Esophagus muscularis mucosa (tissue), 4 donors: Measurements from ENCODE around the gene GNAS-AS1. TPM values are rescaled to one million over a fixed set of nuclear protein-coding genes. Genes with fewer than 3 reads are reported as not detected.

Experiments
- DNase-seq: peaks from one replicate; pipeline ENCODE4 v3.0.0-alpha.2; 2017; ENCODE audit errors: extremely low spot score
- H3K27ac ChIP-seq, 4 donors: fragments of 200-600 bp; sonication (generic); replicated peaks in 1 of 4; 1 replicate in 3 of 4; 2 replicates in 1 of 4; pipeline ENCODE4 v1.5.1; 2016 to 2019; ENCODE audit warnings: mild to moderate bottlenecking in 1 of 4
- H3K27me3 ChIP-seq, 4 donors: fragments of 200-600 bp; sonication (generic); one replicate each; pipeline versions ENCODE4 v1.5.1 to v1.6.0; 2016 to 2019
- H3K36me3 ChIP-seq, 4 donors: fragments of 200-600 bp; sonication (generic); one replicate each; pipeline ENCODE4 v1.5.1; 2016 to 2019
- H3K4me1 ChIP-seq, 4 donors: fragments of 200-600 bp; sonication (generic); one replicate each; pipeline ENCODE4 v1.5.1; 2016 to 2019
- H3K4me3 ChIP-seq, 4 donors: fragments of 200-600 bp; sonication (generic); 1 replicate in 2 of 4; 2 replicates in 2 of 4; pipeline ENCODE4 v1.5.1; 2016 to 2019; ENCODE audit warnings: mild to moderate bottlenecking in 4 of 4, moderate library complexity in 1 of 4
- H3K9me3 ChIP-seq, 4 donors: fragments of 200-600 bp; sonication (generic); 1 replicate in 3 of 4; 2 replicates in 1 of 4; pipeline ENCODE4 v1.5.1; 2016 to 2019
- CTCF ChIP-seq, 3 experiments: fragments of 200-600 bp in 2 of 3; fragments of 450-650 bp in 1 of 3; sonication (generic) in 2 of 3; IDR thresholded peaks; one replicate each; pipeline ENCODE4 v1.5.1; 2017 to 2019; ENCODE audit warnings: antibody characterized with exemption in 3 of 3, mild to moderate bottlenecking in 2 of 3, moderate library complexity in 1 of 3
- EP300 ChIP-seq: sonication (generic); formaldehyde crosslinking; IDR thresholded peaks from one replicate; pipeline ENCODE4 v1.6.1; 2017; ENCODE audit warnings: antibody characterized with exemption
- POLR2A ChIP-seq: fragments of 450-650 bp; IDR thresholded peaks from one replicate; pipeline ENCODE4 v1.6.1; 2017; ENCODE audit warnings: antibody characterized with exemption, moderate library complexity, mild to moderate bottlenecking, low read depth
- POLR2AphosphoS5 ChIP-seq, 2 donors: sonication (generic); formaldehyde crosslinking; IDR thresholded peaks; one replicate each; pipeline ENCODE4 v1.6.1; 2017; ENCODE audit warnings: antibody characterized with exemption in 2 of 2
- WGBS: methylation state at CpG from one replicate; pipeline ENCODE4 v1.1.5; 2018; 5-methylcytosine and 5-hydroxymethylcytosine counted together
- intact Hi-C: fragments of 100-400 bp; cut with DNase I; formaldehyde crosslinking; loops from one replicate; pipeline ENCODE4 v1.15.1; 2023
- total RNA-seq, 4 donors: library from RNA; depleted of rRNA; stranded (reverse); fragments of >200 nt; gene quantifications; one replicate each; pipeline versions ENCODE4 v1.1.0 to v1.2.1, GENCODE V29; 2016

GNAS-AS1 gene
- total RNA-seq, 4 donors from 2014 or later = 0.13 to 0.42 (median 0.23) TPM; not detected in 1

- DNase-seq = no peak
- Histone ChIP-seq H3K9me3 (no peaks in the 10 kb centered on the region), H3K4me1 (peaks cover 0 to 7% (median 6%) of the 10 kb centered on the region in 4 donors), H3K36me3 (no peaks in the 10 kb centered on the region), H3K4me3 (no peak overlapping the region), H3K27me3 (peaks cover 0 to 17% (median 0%) of the 10 kb centered on the region in 4 donors), H3K27ac (no peak overlapping the region)
- TF ChIP-seq POLR2AphosphoS5 (IDR thresholded peaks at IDR 0.05) = no peak
- no peak for TF ChIP-seq POLR2A
- no peak for TF ChIP-seq EP300
- no peak for TF ChIP-seq CTCF (IDR thresholded peaks at IDR 0.05)
- intact Hi-C loops = no loop called here
- WGBS = 90% methylated on average over 19 of the region's 19 CpGs
Measured at GRCh38 chr20:58810116-58810878, 40.4 kb downstream of the GNAS-AS1 start.

GRCh38 chr20:58808271-58809046 lies 42.2 kb downstream of the GNAS-AS1 start:
- no peaks in the 10 kb centered on the region for H3K36me3 ChIP-seq
- H3K4me1 ChIP-seq = peaks cover 0 to 7% (median 6%) of the 10 kb centered on the region in 4 donors
- no peak for TF ChIP-seq CTCF (IDR thresholded peaks at IDR 0.05)
- no peak for TF ChIP-seq EP300
- TF ChIP-seq POLR2A = no peak
- TF ChIP-seq POLR2AphosphoS5 (IDR thresholded peaks at IDR 0.05) = no peak
- 75% methylated on average over 17 of the region's 17 CpGs for WGBS
- DNase-seq = no peak
- no peak overlapping the region for H3K27ac ChIP-seq
- intact Hi-C loops = no loop called here
- no peaks in the 10 kb centered on the region for H3K9me3 ChIP-seq
- H3K27me3 ChIP-seq = peaks cover 0 to 33% (median 0%) of the 10 kb centered on the region in 4 donors
- H3K4me3 ChIP-seq = no peak overlapping the region

DNA sequence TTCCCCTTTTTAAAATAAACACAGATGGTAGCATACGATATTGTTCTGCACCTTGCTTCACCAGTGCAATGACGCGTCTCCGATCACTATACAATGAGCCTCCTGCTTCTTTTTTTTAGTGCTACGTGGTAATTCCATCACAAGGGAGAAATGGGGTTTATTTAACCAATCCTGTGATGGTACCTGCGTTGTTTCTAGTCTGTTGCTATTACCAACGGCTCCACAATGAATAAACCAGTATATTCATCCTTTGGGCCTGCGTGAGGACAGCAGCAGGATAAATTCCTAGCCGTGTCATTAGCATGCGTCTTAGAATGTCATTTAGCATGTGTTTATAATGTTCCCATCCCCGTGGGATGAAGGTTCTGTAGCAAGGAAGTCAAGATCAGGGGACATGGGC lies 42.9 kb downstream of the GNAS-AS1 start:
- intact Hi-C loops = no loop called here
- Histone ChIP-seq H3K4me1 (peaks cover 0 to 7% (median 6%) of the 10 kb centered on the region in 4 donors), H3K27ac (no peak overlapping the region), H3K27me3 (peaks cover 0 to 33% (median 0%) of the 10 kb centered on the region in 4 donors), H3K4me3 (no peak overlapping the region), H3K36me3 (no peaks in the 10 kb centered on the region), H3K9me3 (no peaks in the 10 kb centered on the region)
- TF ChIP-seq CTCF (IDR thresholded peaks at IDR 0.05) (no peak), POLR2A (no peak), POLR2AphosphoS5 (IDR thresholded peaks at IDR 0.05) (no peak), EP300 (no peak)
- 80% methylated on average over 11 of the region's 11 CpGs for WGBS
- DNase-seq = no peak

DNA sequence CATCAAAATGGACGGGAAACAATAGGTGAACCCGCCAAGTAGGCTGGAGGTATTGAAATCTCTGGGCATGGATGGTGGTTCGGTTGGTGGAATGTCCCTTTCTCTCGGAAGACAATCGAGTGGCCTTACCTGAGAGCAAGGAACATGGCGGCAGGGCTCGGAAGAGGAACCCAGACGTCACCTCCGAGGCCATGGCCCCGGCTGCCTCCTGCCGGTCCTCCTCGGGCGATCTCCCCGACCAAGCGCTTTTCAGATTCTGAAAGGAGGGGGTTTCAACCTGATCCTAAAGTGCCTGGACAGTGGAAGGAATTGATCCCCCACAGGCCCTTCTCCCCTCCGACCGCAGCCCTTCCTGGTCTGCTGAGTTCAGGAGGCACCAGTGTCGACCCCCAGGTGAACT lies 47.2 kb downstream of the GNAS-AS1 start:
- H3K4me3 ChIP-seq = no peak overlapping the region
- no peak overlapping the region for H3K27ac ChIP-seq
- no peaks in the 10 kb centered on the region for H3K4me1 ChIP-seq
- intact Hi-C loops = no loop called here
- H3K27me3 ChIP-seq = peaks cover 0 to 28% (median 0%) of the 10 kb centered on the region in 4 donors
- H3K9me3 ChIP-seq = no peaks in the 10 kb centered on the region
- TF ChIP-seq POLR2A = no peak
- no peak for TF ChIP-seq POLR2AphosphoS5 (IDR thresholded peaks at IDR 0.05)
- no peak for TF ChIP-seq CTCF (IDR thresholded peaks at IDR 0.05)
- no peak for TF ChIP-seq EP300
- DNase-seq = no peak
- WGBS = 92% methylated on average over 18 of the region's 18 CpGs
- H3K36me3 ChIP-seq = no peaks in the 10 kb centered on the region
